Smooth muscle cell (in vitro differentiated cells): ENCODE measurements around the gene RMDN3. TPM values are rescaled to one million over a fixed set of nuclear protein-coding genes. Genes with fewer than 3 reads are reported as not detected.

Source experiments
- DNase-seq: peaks from one replicate; lab custom pipeline; 2025; ENCODE audit not compliant: unreplicated experiment; lab: John Stamatoyannopoulos, UW
- H2AFZ ChIP-seq: fragments of 200-600 bp; sonication (generic); 2 replicates; pipeline ENCODE4 v1.6.0; 2016; ENCODE audit warnings: antibody characterized with exemption, low read depth, mild to moderate bottlenecking
- H3F3A ChIP-seq: fragments of 200-600 bp; sonication (generic); 2 replicates; pipeline ENCODE4 v1.6.0; 2017; ENCODE audit warnings: antibody characterized with exemption, low read depth
- H3K27ac ChIP-seq: fragments of 200-600 bp; sonication (generic); 2 replicates; pipeline ENCODE4 v1.5.1; 2016; ENCODE audit warnings: low read depth, mild to moderate bottlenecking
- H3K27me3 ChIP-seq: fragments of 200-600 bp; sonication (generic); 2 replicates; pipeline ENCODE4 v1.6.1; 2016; ENCODE audit warnings: low read depth, mild to moderate bottlenecking
- H3K36me3 ChIP-seq: fragments of 200-600 bp; sonication (generic); 2 replicates; pipeline ENCODE4 v1.5.1; 2016; ENCODE audit warnings: low read depth
- H3K4me1 ChIP-seq: fragments of 200-600 bp; sonication (generic); 2 replicates; pipeline ENCODE4 v1.5.1; 2016; ENCODE audit warnings: low read depth
- H3K4me2 ChIP-seq: fragments of 200-600 bp; sonication (generic); 2 replicates; pipeline ENCODE4 v1.6.0; 2016; ENCODE audit warnings: mild to moderate bottlenecking
- H3K4me3 ChIP-seq: fragments of 200-600 bp; sonication (generic); 2 replicates; pipeline ENCODE4 v1.5.1; 2016; ENCODE audit warnings: mild to moderate bottlenecking
- H3K79me2 ChIP-seq: fragments of 200-600 bp; sonication (generic); 2 replicates; pipeline ENCODE4 v1.6.0; 2016; ENCODE audit warnings: low read depth, mild to moderate bottlenecking
- H3K9ac ChIP-seq: fragments of 200-600 bp; sonication (generic); 2 replicates; pipeline ENCODE4 v1.6.0; 2016; ENCODE audit warnings: low read depth
- H3K9me3 ChIP-seq: fragments of 200-600 bp; sonication (generic); replicated peaks from 2 replicates; pipeline ENCODE4 v1.5.1; 2016; ENCODE audit warnings: low read depth
- H4K20me1 ChIP-seq: fragments of 200-600 bp; sonication (generic); 2 replicates; pipeline ENCODE4 v1.6.0; 2016; ENCODE audit warnings: low read depth
- CTCF ChIP-seq: fragments of 200-600 bp; sonication (generic); IDR thresholded peaks from 2 replicates; pipeline ENCODE4 v1.5.1; 2017; ENCODE audit warnings: borderline replicate concordance, mild to moderate bottlenecking, antibody characterized with exemption; ENCODE audit not compliant: insufficient read depth, poor library complexity, severe bottlenecking
- WGBS: methylation state at CpG from one replicate; pipeline ENCODE4 v1.1.7; 2016; ENCODE audit warnings: low lambda C conversion rate; 5-methylcytosine and 5-hydroxymethylcytosine counted together
- polyA plus RNA-seq: library from polyadenylated mRNA; unstranded; fragments of >200 nt; fragmentation: Nextera tagmentation; extraction: Ambion mirVana; gene quantifications from 2 replicates; pipeline ENCODE4 v1.2.1, GENCODE V29; 2016
- total RNA-seq: library from RNA; depleted of rRNA; stranded (reverse); fragments of >200 nt; gene quantifications from 2 replicates; pipeline ENCODE4 v1.2.3, GENCODE V29; 2014

Gene RMDN3
- total and polyA plus RNA-seq, 2 experiments from 2014 or later = 11.0 to 20.0 TPM

- Histone ChIP-seq H3K9ac (no peak overlapping the region), H3K27ac (no peak overlapping the region), H3K36me3 (no peaks in the 10 kb centered on the region), H3K4me2 (no peak overlapping the region), H3K27me3 (no peaks in the 10 kb centered on the region), H3K79me2 (peaks cover 36% of the 10 kb centered on the region), H3K4me3 (no peak overlapping the region), H3K4me1 (peaks cover 7% of the 10 kb centered on the region), H4K20me1 (peaks cover 51% of the 10 kb centered on the region), H3F3A (no peaks in the 10 kb centered on the region), H3K9me3 (no peaks in the 10 kb centered on the region), H2AFZ (no peak overlapping the region)
- WGBS = 91% methylated on average over 3 of the region's 3 CpGs
- DNase-seq = no peak
- no peak for TF ChIP-seq CTCF
Observed at GRCh38 chr15:40792394-40792793, 37.3 kb upstream of the RMDN3 start.

DNA sequence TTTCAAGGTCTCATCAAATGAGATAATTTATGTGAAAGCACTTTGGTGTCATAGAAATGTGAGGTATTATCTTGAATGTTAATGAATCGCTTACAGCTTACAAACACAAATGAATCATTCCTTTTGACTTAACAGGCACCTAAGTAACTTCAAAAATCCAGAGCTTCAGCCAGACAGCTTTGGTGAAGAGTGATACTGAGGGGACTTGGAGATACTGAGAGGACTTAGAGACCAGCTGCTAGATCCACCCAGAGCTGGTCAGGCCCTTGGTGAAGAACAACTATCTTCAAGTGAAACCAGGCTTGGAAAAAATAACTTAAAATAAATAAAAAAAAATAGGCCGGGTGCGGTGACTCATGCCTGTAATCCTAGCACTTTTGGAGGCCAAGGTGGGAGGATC lies 35.7 kb upstream of the RMDN3 start:
- Histone ChIP-seq H3K4me2 (no peak overlapping the region), H3K27ac (peak overlapping the region; percentile 31), H3K9ac (no peak overlapping the region), H3K79me2 (peaks cover 34% of the 10 kb centered on the region), H3K4me1 (peaks cover 12% of the 10 kb centered on the region), H3K4me3 (no peak overlapping the region), H3K36me3 (no peaks in the 10 kb centered on the region), H2AFZ (no peak overlapping the region), H3F3A (no peaks in the 10 kb centered on the region), H3K27me3 (no peaks in the 10 kb centered on the region), H3K9me3 (no peaks in the 10 kb centered on the region), H4K20me1 (peaks cover 53% of the 10 kb centered on the region)
- no peak for TF ChIP-seq CTCF
- WGBS = 79% methylated on average over 3 of the region's 3 CpGs
- no peak for DNase-seq

- peaks cover 32% of the 10 kb centered on the region for H3K79me2 ChIP-seq
- no peaks in the 10 kb centered on the region for H3F3A ChIP-seq
- no peak overlapping the region for H3K27ac ChIP-seq
- H4K20me1 ChIP-seq = peaks cover 58% of the 10 kb centered on the region
- no peaks in the 10 kb centered on the region for H3K27me3 ChIP-seq
- H3K9ac ChIP-seq = no peak overlapping the region
- H3K4me2 ChIP-seq = no peak overlapping the region
- no peak for TF ChIP-seq CTCF
- no peaks in the 10 kb centered on the region for H3K9me3 ChIP-seq
- no peaks in the 10 kb centered on the region for H3K36me3 ChIP-seq
- H2AFZ ChIP-seq = no peak overlapping the region
- no peak overlapping the region for H3K4me3 ChIP-seq
- peaks cover 12% of the 10 kb centered on the region for H3K4me1 ChIP-seq
- 96% methylated on average over 8 of the region's 8 CpGs for WGBS
- no peak for DNase-seq
Observed at GRCh38 chr15:40789999-40790398, 34.9 kb upstream of the RMDN3 start.

DNA sequence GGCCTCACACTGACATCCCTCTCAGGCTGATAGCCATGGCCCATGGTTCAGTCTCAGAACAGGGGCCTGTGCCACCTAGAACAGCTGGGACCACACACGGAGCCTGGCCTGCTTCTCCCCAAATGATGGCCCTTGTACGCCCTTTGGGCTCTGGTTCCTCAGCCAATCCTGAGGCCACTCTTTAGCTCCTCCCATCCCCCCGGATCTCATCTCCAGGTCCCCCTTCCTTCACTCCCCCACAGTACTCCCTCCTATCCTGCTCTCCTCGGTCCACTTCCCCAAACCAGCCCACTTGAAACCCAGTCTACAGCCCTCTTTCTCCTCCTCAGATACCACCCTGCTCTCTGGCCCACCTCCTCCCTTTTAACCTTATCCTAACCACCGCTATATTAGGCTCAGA lies 34.1 kb upstream of the RMDN3 start:
- no peak overlapping the region for H3K27ac ChIP-seq
- no peaks in the 10 kb centered on the region for H3K9me3 ChIP-seq
- no peaks in the 10 kb centered on the region for H3F3A ChIP-seq
- no peak overlapping the region for H3K4me3 ChIP-seq
- WGBS = 98% methylated on average over 5 of the region's 5 CpGs
- peaks cover 26% of the 10 kb centered on the region for H3K79me2 ChIP-seq
- no peaks in the 10 kb centered on the region for H3K27me3 ChIP-seq
- H3K36me3 ChIP-seq = no peaks in the 10 kb centered on the region
- H4K20me1 ChIP-seq = peaks cover 62% of the 10 kb centered on the region
- no peak overlapping the region for H3K9ac ChIP-seq
- TF ChIP-seq CTCF = no peak
- no peak for DNase-seq
- H2AFZ ChIP-seq = no peak overlapping the region
- peaks cover 12% of the 10 kb centered on the region for H3K4me1 ChIP-seq
- no peak overlapping the region for H3K4me2 ChIP-seq
